ENCODE data around the gene LMTK3.

LMTK3 gene

GRCh38 chr19:48508729-48509411 lies 2.8 kb downstream of the LMTK3 start:
- no peak overlapping the region for H3K4me3 ChIP-seq (replicated peaks in 1 of 2; ENCODE audit: low read depth in 2 of 2, low read length in 2 of 2)
- TF ChIP-seq CTCF (IDR thresholded peaks at IDR 0.05; ENCODE audit: low read depth, low read length) = no peak

GRCh38 chr19:48507911-48508439 lies 3.7 kb downstream of the LMTK3 start:
- no peak for DNase-seq (ENCODE audit: low read depth in 2 of 2)
- no peak for TF ChIP-seq CTCF (IDR thresholded peaks at IDR 0.05; ENCODE audit: low read depth, low read length)
- H3K4me3 ChIP-seq (replicated peaks in 1 of 2; ENCODE audit: low read depth in 2 of 2, low read length in 2 of 2) = no peak overlapping the region

More at GRCh38 chr19:48508729-48509411, 2.8 kb downstream of the LMTK3 start:
- DNase-seq (ENCODE audit: low read depth in 2 of 2) = no peak

- H3K4me3 ChIP-seq (replicated peaks in 1 of 2; ENCODE audit: low read depth in 2 of 2, low read length in 2 of 2) = no peak overlapping the region
- peak; percentile 66 to 71 for DNase-seq (ENCODE audit: low read depth in 2 of 2)
- peak; percentile 38 for TF ChIP-seq CTCF (IDR thresholded peaks at IDR 0.05; ENCODE audit: low read depth, low read length)
Observed at GRCh38 chr19:48506138-48506733, 5.4 kb downstream of the LMTK3 start.

GRCh38 chr19:48502350-48503018 lies 9.2 kb downstream of the LMTK3 start:
- DNase-seq (ENCODE audit: low read depth in 2 of 2) = no peak
- H3K4me3 ChIP-seq (replicated peaks in 1 of 2; ENCODE audit: low read depth in 2 of 2, low read length in 2 of 2) = no peak overlapping the region
- no peak for TF ChIP-seq CTCF (IDR thresholded peaks at IDR 0.05; ENCODE audit: low read depth, low read length)

- TF ChIP-seq CTCF (IDR thresholded peaks at IDR 0.05; ENCODE audit: low read depth, low read length) = no peak
- peak; percentile 25 to 46 for DNase-seq (ENCODE audit: low read depth in 2 of 2)
- no peak overlapping the region for H3K4me3 ChIP-seq (replicated peaks in 1 of 2; ENCODE audit: low read depth in 2 of 2, low read length in 2 of 2)
Observed at GRCh38 chr19:48501494-48502349, 9.9 kb downstream of the LMTK3 start.

- DNase-seq (ENCODE audit: low read depth in 2 of 2) = no peak
- TF ChIP-seq CTCF (IDR thresholded peaks at IDR 0.05; ENCODE audit: low read depth, low read length) = no peak
- no peak overlapping the region for H3K4me3 ChIP-seq (replicated peaks in 1 of 2; ENCODE audit: low read depth in 2 of 2, low read length in 2 of 2)
Observed at GRCh38 chr19:48500830-48501493, 10.7 kb downstream of the LMTK3 start.
